Endothelial cell of umbilical vein (primary cell): ENCODE measurements around the gene SMIM7. TPM values are rescaled to one million over a fixed set of nuclear protein-coding genes. Genes with fewer than 3 reads are reported as not detected.

Experiments
- BruUV-seq: library from RNA; stranded (reverse); fragments of 400-500 nt; replicated peaks from 2 replicates; lab custom pipeline; 2021; lab: Mats Ljungman, UMichigan
- CTCF ChIA-PET: fragments of 300-600, 350-600 bp; sonication (Branson Sonifier 250); formaldehyde crosslinking; loops from one replicate; lab custom pipeline; 2021; ENCODE audit warnings: antibody characterized with exemption, inconsistent platforms; lab: Charles Lee
- POLR2A ChIA-PET: fragments of 300-600, 350-600 bp; sonication (Branson Sonifier 250); formaldehyde crosslinking; loops from one replicate; lab custom pipeline; 2021; ENCODE audit warnings: antibody characterized with exemption, inconsistent platforms; lab: Charles Lee
- DNase-seq: peaks from one replicate; pipeline ENCODE4 v3.0.0-alpha.2; 2011; ENCODE audit warnings: low read depth, low spot score
- FAIRE-seq: peaks from 2 replicates; lab custom pipeline; 2011; peaks lifted over from hg19 to GRCh38; lab: Jason Lieb, UNC
- H2AFZ ChIP-seq: 2 replicates; pipeline ENCODE4 v1.6.0; 2012; ENCODE audit warnings: low read depth, low read length, control low read depth, inconsistent platforms
- H3K27ac ChIP-seq: 2 replicates; pipeline ENCODE4 v1.5.1; 2011; ENCODE audit warnings: low read depth, mild to moderate bottlenecking, control low read depth, low read length, moderate library complexity; ENCODE audit not compliant: insufficient read depth
- H3K27me3 ChIP-seq, 2 experiments: 2 replicates each; pipeline versions ENCODE4 v1.6.0 to v1.6.1; 2011; ENCODE audit warnings: low read length in 2 of 2, mixed read lengths in 1 of 2; ENCODE audit not compliant: control insufficient read depth in 2 of 2, insufficient read depth in 2 of 2
- H3K36me3 ChIP-seq, 2 experiments: 2 replicates in 1 of 2; 3 replicates in 1 of 2; pipeline ENCODE4 v1.5.1; 2011; ENCODE audit warnings: low read length in 2 of 2, mild to moderate bottlenecking in 1 of 2, moderate library complexity in 1 of 2; ENCODE audit not compliant: control insufficient read depth in 2 of 2, insufficient read depth in 2 of 2; ENCODE audit errors: extremely low read depth in 1 of 2
- H3K4me1 ChIP-seq: 3 replicates; pipeline ENCODE4 v1.5.1; 2011; ENCODE audit warnings: mild to moderate bottlenecking, low read length; ENCODE audit not compliant: control insufficient read depth, insufficient read depth; ENCODE audit errors: extremely low read depth
- H3K4me2 ChIP-seq: 2 replicates; pipeline ENCODE4 v1.6.1; 2011; ENCODE audit warnings: low read length, control low read depth, mixed read lengths; ENCODE audit not compliant: insufficient read depth
- H3K4me3 ChIP-seq, 3 experiments: fragments of 200-600 bp in 1 of 3; sonication (generic), shearing (Covaris generic) in 1 of 3; replicated peaks in 1 of 3; 2 replicates each; pipeline ENCODE4 v1.5.1; 2011 to 2016; ENCODE audit warnings: control low read depth in 3 of 3, low read length in 3 of 3, mild to moderate bottlenecking in 2 of 3, inconsistent platforms in 1 of 3, low read depth in 1 of 3, moderate library complexity in 1 of 3; ENCODE audit not compliant: insufficient read depth in 1 of 3
- H3K79me2 ChIP-seq: 2 replicates; pipeline ENCODE4 v1.6.0; 2012; ENCODE audit warnings: low read length, inconsistent platforms; ENCODE audit not compliant: control insufficient read depth, insufficient read depth
- H3K9ac ChIP-seq: replicated peaks from 2 replicates; pipeline ENCODE3; 2011; ENCODE audit warnings: low read length, control low read depth; ENCODE audit not compliant: insufficient read depth; ENCODE audit errors: extremely low read depth
- H3K9me1 ChIP-seq: replicated peaks from 3 replicates; pipeline ENCODE4 v1.6.0; 2011; ENCODE audit warnings: mild to moderate bottlenecking, low read length; ENCODE audit not compliant: control insufficient read depth, insufficient read depth; ENCODE audit errors: extremely low read depth
- H3K9me3 ChIP-seq: replicated peaks from 2 replicates; pipeline ENCODE4 v1.5.1; 2012; ENCODE audit warnings: low read length, inconsistent platforms; ENCODE audit not compliant: control insufficient read depth, insufficient read depth
- H4K20me1 ChIP-seq: replicated peaks from 2 replicates; pipeline ENCODE3; 2011; ENCODE audit warnings: mild to moderate bottlenecking, low read length; ENCODE audit not compliant: control insufficient read depth, insufficient read depth; ENCODE audit errors: extremely low read depth
- EZH2 ChIP-seq: IDR thresholded peaks from 2 replicates; pipeline ENCODE4 v1.6.1; 2012; ENCODE audit warnings: borderline replicate concordance, low read depth, mild to moderate bottlenecking, moderate library complexity, low read length, inconsistent platforms; ENCODE audit not compliant: severe bottlenecking
- FOS ChIP-seq: IDR thresholded peaks from 2 replicates; pipeline ENCODE4 v1.6.1; 2011; ENCODE audit warnings: mild to moderate bottlenecking, low read length, moderate library complexity, borderline replicate concordance; ENCODE audit not compliant: insufficient read depth
- GATA2 ChIP-seq: IDR thresholded peaks from 2 replicates; pipeline ENCODE4 v1.7.0; 2011; ENCODE audit warnings: low read depth, mild to moderate bottlenecking, moderate library complexity, mixed read lengths, low read length; ENCODE audit not compliant: insufficient read length, insufficient read depth
- JUN ChIP-seq: IDR thresholded peaks from 2 replicates; pipeline ENCODE4 v1.6.1; 2011; ENCODE audit warnings: borderline replicate concordance, low read depth; ENCODE audit not compliant: insufficient read length, insufficient read depth
- MYC ChIP-seq: IDR thresholded peaks from one replicate; pipeline ENCODE4 v1.6.1; 2011; ENCODE audit warnings: mild to moderate bottlenecking, low read depth, low read length
- POLR2A ChIP-seq: IDR thresholded peaks from 2 replicates; pipeline ENCODE4 v1.6.1; 2012; ENCODE audit warnings: low read depth, mild to moderate bottlenecking, control low read depth, low read length
- POLR2AphosphoS5 ChIP-seq: IDR thresholded peaks from 2 replicates; pipeline ENCODE4 v1.6.1; 2012; ENCODE audit warnings: low read depth, mild to moderate bottlenecking, control low read depth, low read length, moderate library complexity; ENCODE audit not compliant: insufficient read depth
- dilution Hi-C: fragments of 300-500 bp; cut with MboI; formaldehyde crosslinking; loops from one replicate; pipeline ENCODE4 v1.15.0; 2019; ENCODE audit warnings: low sequenced_read_pairs; ENCODE audit not compliant: extremely low pct_ligation_motif_present
- intact Hi-C: fragments of 100-400 bp; cut with micrococcal nuclease; formaldehyde crosslinking; loops from one replicate; pipeline ENCODE4 v1.10.0; 2022
- polyA plus RNA-seq, 4 experiments: library from polyadenylated mRNA; depleted of rRNA in 3 of 4; stranded (reverse) in 3 of 4; unstranded in 1 of 4; fragments of >200 nt; gene quantifications; 2 replicates each; pipeline versions ENCODE4 v1.2.1 to v1.2.3, GENCODE V29; 2011 to 2012; ENCODE audit warnings: missing spikeins in 1 of 4
- total RNA-seq: library from RNA; stranded (reverse); gene quantifications from 2 replicates; pipeline ENCODE4 v1.2.3, GENCODE V29; 2021
- TF ChIP-seq, protein P1 (sequence below): IDR thresholded peaks from 2 replicates; pipeline ENCODE4 v1.6.1; 2011; ENCODE audit not compliant: insufficient read depth, insufficient read length
- TF ChIP-seq, protein P2 (sequence below), 2 donors: IDR thresholded peaks; 1 replicate in 1 of 2; 2 replicates in 1 of 2; pipeline ENCODE4 v1.5.1; 2011; ENCODE audit warnings: low read length in 2 of 2, mild to moderate bottlenecking in 2 of 2, moderate library complexity in 2 of 2, control low read depth in 1 of 2, inconsistent platforms in 1 of 2, low read depth in 1 of 2; ENCODE audit not compliant: insufficient read depth in 1 of 2; ENCODE audit errors: extremely low read depth in 1 of 2

The SMIM7 gene
- total and polyA plus RNA-seq, 2 donors (not counting 3 experiments of a cell fraction or from before 2014, with no cell fraction given), result 51.1 to 62.0 TPM

DNA sequence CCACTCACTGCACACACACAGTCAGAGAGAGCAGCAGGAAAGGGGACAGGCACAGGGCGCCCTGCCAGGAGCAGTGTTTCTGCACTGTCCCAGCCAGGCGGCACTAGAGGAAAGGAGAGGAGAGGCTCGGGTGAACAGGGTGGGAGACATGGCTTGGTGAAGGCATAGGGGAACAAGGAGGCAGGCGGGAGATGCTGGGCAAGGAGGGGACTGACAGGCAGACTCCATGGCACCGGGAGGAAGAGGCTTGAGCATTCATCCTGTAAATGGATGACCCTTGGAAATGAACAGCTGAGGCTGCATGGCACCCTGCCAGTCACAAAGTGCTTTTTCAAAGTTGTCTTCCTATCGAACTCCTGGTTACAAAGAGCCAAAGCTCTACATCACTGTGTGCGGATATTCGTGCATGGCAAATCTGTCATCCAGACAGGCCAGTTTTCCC is 54.4 kb downstream of the SMIM7 start:
- Histone ChIP-seq H3K27ac (no peak overlapping the region), H4K20me1 (peaks cover 4% of the 10 kb centered on the region), H3K9ac (no peak overlapping the region), H3K9me3 (no peaks in the 10 kb centered on the region), H3K4me1 (peaks cover 4% of the 10 kb centered on the region), H3K4me3 (no peak overlapping the region), H3K79me2 (peaks cover 84% of the 10 kb centered on the region), H3K36me3 (no peaks in the 10 kb centered on the region), H3K4me2 (no peak overlapping the region), H3K9me1 (no peaks in the 10 kb centered on the region), H3K27me3 (no peaks in the 10 kb centered on the region), H2AFZ (no peak overlapping the region)
- no TSS peak for BruUV-seq
- CTCF ChIA-PET, result no interaction called here
- TF ChIP-seq EZH2 (no peak), GATA2 (no peak), JUN (no peak), POLR2A (no peak), POLR2AphosphoS5 (no peak), FOS (no peak), MYC (no peak)
- TF ChIP-seq, protein P1, sequence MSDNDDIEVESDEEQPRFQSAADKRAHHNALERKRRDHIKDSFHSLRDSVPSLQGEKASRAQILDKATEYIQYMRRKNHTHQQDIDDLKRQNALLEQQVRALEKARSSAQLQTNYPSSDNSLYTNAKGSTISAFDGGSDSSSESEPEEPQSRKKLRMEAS, result no peak
- TF ChIP-seq, protein P2, sequence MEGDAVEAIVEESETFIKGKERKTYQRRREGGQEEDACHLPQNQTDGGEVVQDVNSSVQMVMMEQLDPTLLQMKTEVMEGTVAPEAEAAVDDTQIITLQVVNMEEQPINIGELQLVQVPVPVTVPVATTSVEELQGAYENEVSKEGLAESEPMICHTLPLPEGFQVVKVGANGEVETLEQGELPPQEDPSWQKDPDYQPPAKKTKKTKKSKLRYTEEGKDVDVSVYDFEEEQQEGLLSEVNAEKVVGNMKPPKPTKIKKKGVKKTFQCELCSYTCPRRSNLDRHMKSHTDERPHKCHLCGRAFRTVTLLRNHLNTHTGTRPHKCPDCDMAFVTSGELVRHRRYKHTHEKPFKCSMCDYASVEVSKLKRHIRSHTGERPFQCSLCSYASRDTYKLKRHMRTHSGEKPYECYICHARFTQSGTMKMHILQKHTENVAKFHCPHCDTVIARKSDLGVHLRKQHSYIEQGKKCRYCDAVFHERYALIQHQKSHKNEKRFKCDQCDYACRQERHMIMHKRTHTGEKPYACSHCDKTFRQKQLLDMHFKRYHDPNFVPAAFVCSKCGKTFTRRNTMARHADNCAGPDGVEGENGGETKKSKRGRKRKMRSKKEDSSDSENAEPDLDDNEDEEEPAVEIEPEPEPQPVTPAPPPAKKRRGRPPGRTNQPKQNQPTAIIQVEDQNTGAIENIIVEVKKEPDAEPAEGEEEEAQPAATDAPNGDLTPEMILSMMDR (IDR thresholded peaks at IDR 0.05; ENCODE audit: extremely low read depth in 1 of 2, insufficient read depth in 1 of 2, low read depth in 1 of 2, low read length in 2 of 2), result no peak
- POLR2A ChIA-PET, result no interaction called here
- intact Hi-C loops (no loop called here), dilution Hi-C loops (no loop called here)
- DNase-seq (peak; percentile 32), FAIRE-seq (no peak)
